ENCODE measurements around the gene CCDC117. TPM values are rescaled to one million over a fixed set of nuclear protein-coding genes. Genes with fewer than 3 reads are reported as not detected.
A peak's percentile ranks its signal among the peaks of the same experiment; 100 is the strongest.

Gene CCDC117
- polyA plus RNA-seq, 1 of the 3 experiments (the other 2 are of a cell fraction) = 4.2 TPM

- Histone ChIP-seq H3K27me3 (ENCODE audit: insufficient read depth) (no peaks in the 10 kb centered on the region), H3K4me3 (ENCODE audit: low read depth in 2 of 2, low read length in 1 of 2) (no peak overlapping the region), H3K79me2 (ENCODE audit: insufficient read depth) (peaks cover 41% of the 10 kb centered on the region), H3F3A (replicated peaks; ENCODE audit: insufficient read depth) (peaks cover 30% of the 10 kb centered on the region), H3K9me2 (no peaks in the 10 kb centered on the region), H3K36me3 (replicated peaks in 1 of 2; ENCODE audit: control insufficient read depth in 1 of 2, insufficient read depth in 2 of 2, low read length in 1 of 2) (peaks cover 9 to 24% of the 10 kb centered on the region in 2 experiments), H3K9ac (no peak overlapping the region), H3K4me2 (peak overlapping the region; percentile 96), H4K20me1 (ENCODE audit: insufficient read depth) (peaks cover 4% of the 10 kb centered on the region), H3K9me3 (no peaks in the 10 kb centered on the region), H3K4me1 (ENCODE audit: control insufficient read depth in 1 of 2, insufficient read depth in 2 of 2, low read depth in 1 of 2, low read length in 1 of 2) (peaks cover 2 to 9% of the 10 kb centered on the region in 2 experiments; a peak in 1 of 4 replicates), H3K27ac (ENCODE audit: low read depth in 2 of 2, low read length in 1 of 2) (no peak overlapping the region), H2AFZ (ENCODE audit: low read depth) (no peak overlapping the region; the same call in 1 of the 2 replicates)
- POLR2A ChIA-PET = interaction anchor here (2.5 kb wide), 1 partner anchor 17 kb away, joined by 13 read pairs; no protein-coding TSS in a partner anchor
- WGBS (ENCODE audit: low lambda C conversion rate) = 89% methylated on average over 14 of the region's 14 CpGs
- TF ChIP-seq RCOR1 (IDR thresholded peaks at IDR 0.05; ENCODE audit: low read length) (no peak), SIN3A (IDR thresholded peaks at IDR 0.05; ENCODE audit: borderline replicate concordance, low read depth, low read length) (no peak), IRF3 (IDR thresholded peaks at IDR 0.05; ENCODE audit: low read depth, low read length) (no peak), USF1 (IDR thresholded peaks at IDR 0.05; ENCODE audit: borderline replicate concordance, low read depth) (no peak), MAX (IDR thresholded peaks at IDR 0.05; ENCODE audit: low read depth) (no peak), POLR2AphosphoS5 (IDR thresholded peaks at IDR 0.05; ENCODE audit: low read depth, low read length) (no peak), ZBTB33 (IDR thresholded peaks at IDR 0.05; ENCODE audit: borderline replicate concordance, low read depth) (no peak), RXRA (IDR thresholded peaks at IDR 0.05; ENCODE audit: borderline replicate concordance, low read depth) (no peak), EP300 (IDR thresholded peaks at IDR 0.05; ENCODE audit: borderline replicate concordance in 1 of 2, low read depth in 1 of 2, low read length in 1 of 2) (no peak), NFIC (IDR thresholded peaks at IDR 0.05; ENCODE audit: borderline replicate concordance) (no peak), GATA2 (CRISPR knock-in tag; IDR thresholded peaks at IDR 0.05) (no peak), MXI1 (IDR thresholded peaks at IDR 0.05; ENCODE audit: low read depth, low read length) (no peak)
- CTCF ChIA-PET = interaction anchor here (1.0 to 4.7 kb wide), 3 partner anchors 27 to 201 kb away, joined by 3 to 17 read pairs (median 4); partner anchors contain the start of gene CCDC117
- DNase-seq = no peak
Measured at GRCh38 chr22:28801845-28802594, 29.5 kb downstream of the CCDC117 start.
